Stimulated activated naive CD8-positive, alpha-beta T cell treated with anti-CD3 and anti-CD28 coated beads, Interleukin-15, Interleukin-2, amounts not matched to agents 100 U/mL and 50 U/mL, for 24 hours (primary cell): ENCODE results near the gene MVB12B.

Source experiments
- ATAC-seq: fragments of 150-1000 bp; cut with Tn5 transposase; one replicate; pipeline ENCODE4 v1.10.0; 2021
- DNase-seq: peaks from one replicate; pipeline ENCODE4 v3.0.0; 2021

MVB12B gene

DNA sequence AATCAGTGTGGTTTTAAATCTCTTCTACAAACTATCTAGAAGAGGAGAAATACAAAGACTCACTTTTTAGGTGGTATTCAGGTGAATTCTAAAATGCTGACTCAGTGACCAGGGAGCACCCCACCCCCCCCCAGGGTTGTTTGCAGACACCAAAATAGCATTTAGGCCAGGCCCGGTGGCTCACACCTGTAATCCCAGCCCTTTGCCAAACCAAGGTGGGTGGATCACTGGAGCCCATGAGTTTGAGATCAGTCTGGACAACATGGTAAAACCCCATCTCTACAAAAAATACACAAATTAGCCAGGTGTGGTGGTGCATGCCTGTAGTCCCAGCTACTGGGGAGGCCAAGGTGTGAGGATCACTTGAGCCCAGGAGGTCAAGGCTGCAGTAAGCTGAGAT lies 168.1 kb downstream of the MVB12B start:
- DNase-seq, result no peak
- no peak for ATAC-seq

DNA sequence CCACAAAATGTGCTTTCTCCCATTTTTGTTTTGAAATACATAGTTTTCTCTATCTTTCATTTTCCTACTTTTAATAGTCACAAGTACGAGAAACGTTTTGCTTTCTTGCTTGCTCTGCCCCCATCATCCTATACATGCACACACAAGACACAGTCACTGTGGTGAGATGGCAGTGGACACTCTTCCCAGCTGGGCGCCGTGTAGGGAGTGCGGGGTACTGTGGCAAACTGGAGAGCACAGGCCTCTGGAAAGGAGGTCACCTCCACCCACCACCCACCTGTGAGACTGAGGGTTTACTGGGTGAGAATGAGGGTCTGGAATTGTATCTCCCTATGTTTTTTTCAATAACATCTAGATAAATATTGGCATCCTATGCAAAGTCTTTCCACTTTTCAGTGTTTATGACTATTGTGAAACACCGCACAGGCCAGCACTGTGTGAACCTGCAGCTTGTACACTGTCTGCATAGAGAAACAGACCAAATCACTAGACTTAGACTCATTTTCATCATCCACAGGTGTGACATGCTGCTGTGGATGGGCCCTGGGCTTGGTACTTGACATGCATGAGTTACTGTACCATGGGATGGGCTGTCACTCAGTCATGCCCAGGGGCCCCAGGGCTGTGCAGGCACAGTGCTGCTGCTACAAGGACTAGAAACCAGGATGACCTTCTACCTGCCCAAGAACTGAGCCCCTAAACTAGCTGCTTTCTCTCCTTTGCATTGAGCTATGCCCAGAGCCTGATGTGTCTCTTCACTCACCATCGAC lies 169.0 kb downstream of the MVB12B start:
- no peak for DNase-seq
- no peak for ATAC-seq

DNA sequence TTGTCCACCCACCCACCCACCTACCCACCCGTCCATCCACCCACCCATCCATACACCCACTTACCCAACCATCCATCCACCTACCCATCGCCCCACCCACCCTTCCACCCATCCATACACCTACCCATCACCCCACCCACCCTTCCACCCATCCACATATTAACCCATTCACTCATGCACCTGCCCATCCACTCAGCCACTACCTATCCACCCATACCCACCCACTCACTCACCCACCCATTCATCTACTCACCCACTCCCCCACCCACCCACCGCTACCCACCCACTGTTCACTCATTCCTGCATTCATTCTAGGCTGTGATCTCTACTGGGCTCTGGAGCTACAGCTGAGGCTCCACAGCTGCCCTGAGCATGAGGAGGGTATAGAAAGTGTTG lies 169.6 kb downstream of the MVB12B start:
- DNase-seq (no peak), ATAC-seq (no peak)

DNA sequence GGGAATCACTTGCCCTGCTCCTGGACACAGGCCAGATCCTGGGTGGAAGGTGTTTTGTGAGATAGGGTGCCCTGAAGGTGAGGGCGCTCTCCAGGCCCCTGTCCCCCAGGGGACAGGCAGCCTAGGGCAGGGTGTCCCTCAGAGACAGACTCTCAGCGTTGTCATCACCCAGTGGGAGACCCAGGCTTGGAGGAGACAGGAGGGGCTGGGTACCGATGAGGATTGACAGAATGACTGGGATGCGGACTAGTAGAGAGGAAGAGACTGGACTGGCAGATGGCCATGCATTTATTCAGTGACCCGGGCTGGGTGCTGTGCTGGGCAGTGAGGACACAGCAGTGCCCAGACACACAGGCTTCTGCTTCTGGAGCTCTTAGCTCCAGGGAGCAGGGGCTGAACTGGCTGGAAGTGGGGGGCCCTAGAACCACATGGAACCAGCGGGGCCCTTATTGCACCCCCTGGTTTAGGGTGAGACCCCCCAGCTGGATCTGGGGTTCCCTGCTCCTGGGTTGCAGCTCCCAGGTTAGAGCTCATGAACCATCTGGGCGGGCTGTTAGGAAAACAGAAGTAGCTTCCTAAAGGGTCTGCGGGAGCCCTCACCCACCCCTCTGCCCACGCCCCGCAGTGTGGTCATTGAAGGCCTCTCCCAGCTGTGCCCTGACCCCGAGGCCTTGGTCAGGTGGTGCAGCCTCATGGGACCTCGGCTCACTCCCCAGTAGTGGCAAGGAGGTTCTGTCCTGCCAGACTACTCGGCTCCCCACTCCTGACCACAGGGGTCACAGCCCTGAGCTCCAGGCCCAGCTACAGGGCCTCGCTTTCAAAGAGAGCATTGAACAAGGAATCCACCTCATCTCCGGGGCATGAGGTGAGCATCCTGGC lies 170.4 kb downstream of the MVB12B start:
- no peak for ATAC-seq
- DNase-seq, result no peak

DNA sequence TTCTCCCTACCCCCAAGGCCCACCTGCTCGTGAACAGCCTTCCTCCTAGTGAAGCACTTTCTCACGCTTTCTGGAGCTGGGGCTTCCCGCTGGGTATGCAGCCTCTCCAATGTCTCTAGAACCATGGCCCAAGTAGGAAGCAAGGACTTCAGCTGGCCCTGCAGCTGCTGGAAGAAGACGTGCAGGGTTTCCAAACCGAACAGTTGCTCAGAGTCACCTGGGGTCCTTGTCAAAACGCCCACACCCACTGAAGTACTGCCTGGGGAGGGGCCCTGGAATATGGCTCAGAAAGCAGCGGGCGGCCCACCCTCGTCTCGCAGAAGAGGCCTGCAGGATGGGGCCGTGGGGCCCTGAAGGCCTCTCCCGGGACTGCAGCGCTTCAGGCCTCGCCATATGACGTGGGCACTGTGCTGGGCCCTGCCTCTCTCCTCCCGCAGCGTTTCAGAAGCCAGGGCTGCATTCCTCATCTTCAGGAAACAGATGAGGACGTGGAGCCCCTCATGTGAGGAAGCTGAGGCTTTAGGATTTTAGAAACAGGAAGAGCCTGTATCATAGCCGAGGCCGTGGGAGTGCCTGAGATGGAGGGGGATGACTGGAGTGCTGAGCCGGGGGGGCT lies 171.1 kb downstream of the MVB12B start:
- DNase-seq, result no peak
- ATAC-seq, result no peak

DNA sequence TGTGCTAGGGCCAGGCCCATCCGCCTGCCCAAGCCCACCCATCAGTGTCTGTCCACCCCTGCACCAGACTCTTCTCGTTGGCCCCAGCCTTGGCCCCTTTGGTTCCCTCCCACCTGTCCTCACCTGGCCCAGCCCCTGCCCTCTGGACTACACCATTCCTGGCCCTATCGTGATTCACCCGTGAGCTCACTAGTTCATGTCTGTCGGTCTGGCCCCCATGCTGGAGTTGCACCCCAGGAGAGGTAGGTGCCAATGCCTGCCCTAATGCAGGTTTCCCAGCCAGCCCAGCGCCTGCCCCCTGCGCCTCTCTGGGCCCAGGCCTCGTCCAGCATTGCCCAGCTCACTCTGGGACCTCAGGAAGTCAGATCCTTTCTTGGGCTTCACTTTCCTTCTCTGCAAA lies 171.7 kb downstream of the MVB12B start:
- ATAC-seq, result no peak
- no peak for DNase-seq

DNA sequence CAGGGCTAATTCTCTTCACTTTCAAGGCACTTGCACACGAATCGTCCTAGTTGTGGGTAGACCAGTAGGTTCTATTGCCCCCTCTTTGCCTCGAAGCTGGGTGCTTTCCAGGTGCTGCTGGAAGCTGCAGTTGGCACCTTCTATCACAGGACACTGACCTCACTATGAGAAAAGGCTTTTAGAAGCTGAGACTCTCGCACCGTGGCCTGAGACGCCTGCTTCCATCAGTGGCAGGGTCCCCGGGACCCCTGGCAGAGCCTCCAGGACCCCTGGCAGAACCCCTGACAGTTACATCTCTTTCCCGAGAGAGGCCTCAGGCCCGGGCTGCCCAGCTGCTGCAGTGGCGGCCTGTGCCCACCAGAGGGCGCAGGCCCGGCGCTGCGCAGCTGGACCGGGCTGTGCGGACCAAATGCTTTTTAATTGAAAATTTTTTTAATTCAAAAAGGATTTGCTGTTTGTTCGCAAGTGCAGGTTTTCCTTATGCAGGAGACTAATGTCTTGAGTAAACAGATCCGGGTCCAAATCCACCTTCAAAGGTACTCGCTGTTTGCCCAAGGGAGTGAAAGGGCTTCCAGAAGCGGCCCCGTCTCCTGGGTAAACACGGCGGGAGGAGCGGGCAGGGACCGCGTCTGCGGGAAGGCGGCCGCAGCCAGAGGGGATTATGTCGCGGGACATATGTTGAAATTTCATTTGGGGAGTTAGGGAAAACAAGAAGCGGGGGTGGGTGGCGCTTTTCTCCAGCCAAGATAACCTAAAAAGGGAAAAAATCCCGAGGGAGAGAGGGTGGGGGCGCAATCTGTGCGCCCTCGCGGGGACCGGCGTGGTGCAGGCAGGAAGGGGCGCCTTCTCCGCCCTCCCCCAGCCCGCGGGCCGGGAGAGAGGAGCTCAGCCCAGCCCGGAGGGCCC lies 172.6 kb downstream of the MVB12B start:
- ATAC-seq (peak; percentile 45), DNase-seq (peak; percentile 55)

DNA sequence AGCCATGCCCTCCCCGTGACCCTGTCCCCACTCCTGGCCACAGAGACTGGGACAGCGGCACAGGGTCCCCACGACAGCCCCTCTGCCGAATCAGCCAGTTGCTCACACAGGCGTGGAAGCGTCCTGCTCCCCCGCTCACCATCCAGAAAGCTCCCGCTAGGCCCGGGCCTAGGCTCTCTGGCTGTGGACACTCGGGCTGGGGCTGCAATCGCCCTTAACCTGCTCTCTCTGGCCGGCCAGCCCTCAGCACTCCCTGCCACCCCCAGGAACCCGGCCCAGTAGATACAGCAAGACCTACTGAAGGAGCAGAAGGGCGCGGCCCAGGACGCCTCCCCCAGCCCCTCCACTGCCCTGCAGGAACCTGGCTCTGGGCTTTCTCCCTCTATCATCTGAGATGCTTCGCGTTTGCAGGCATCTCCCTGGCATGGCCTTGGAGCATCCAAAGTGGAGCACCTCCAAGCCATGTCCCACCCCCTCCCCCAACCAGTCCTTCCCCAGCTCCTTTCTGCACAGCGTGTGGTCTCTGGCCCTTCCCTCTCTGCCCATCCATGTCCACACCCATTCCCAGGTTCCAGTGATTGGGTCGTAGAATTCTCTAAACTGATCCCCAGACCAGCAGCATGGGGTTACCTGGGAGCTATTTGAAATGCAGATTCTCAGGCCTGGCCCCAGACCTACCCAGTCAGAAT lies 173.4 kb downstream of the MVB12B start:
- ATAC-seq (no peak), DNase-seq (no peak)

DNA sequence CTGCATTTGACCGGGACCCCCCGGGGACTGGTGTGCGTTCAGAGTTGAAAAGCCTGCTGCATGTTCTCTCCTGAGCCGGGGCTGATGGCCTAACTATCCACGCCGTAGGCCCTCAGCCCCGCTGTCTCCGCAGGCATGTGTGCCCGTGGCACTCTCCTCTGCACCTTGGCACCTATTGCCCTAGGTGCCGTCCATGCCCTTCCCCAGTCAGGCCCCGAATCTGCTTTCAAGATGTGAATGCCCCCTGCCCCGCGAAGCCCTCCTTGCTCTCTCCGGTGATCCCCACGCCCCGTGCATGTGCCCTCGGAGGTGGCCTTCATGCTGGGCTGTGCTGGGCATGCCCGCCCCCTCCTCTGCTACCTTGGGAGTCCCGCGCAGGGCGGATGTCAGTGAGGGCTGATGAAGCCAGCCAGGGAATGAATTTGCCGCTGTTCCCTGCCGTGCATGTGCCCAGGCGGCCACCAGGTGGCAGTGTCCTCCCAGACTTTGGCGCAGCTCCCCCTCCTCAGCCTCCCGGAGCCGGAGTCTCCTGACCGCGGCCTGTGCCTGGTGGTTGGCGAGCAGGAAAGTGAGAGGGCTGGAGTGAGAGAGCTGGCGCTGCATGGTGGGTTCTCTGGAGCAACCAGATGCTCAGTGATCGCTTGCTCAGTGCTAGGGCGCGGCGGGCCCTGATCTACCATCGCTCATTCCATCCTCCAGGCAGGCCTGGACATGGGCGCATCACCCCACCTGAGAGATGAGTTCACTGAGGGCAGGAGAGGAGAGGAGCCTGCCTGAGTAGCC lies 174.2 kb downstream of the MVB12B start:
- DNase-seq (peak; percentile 75), ATAC-seq (peak; percentile 57)

DNA sequence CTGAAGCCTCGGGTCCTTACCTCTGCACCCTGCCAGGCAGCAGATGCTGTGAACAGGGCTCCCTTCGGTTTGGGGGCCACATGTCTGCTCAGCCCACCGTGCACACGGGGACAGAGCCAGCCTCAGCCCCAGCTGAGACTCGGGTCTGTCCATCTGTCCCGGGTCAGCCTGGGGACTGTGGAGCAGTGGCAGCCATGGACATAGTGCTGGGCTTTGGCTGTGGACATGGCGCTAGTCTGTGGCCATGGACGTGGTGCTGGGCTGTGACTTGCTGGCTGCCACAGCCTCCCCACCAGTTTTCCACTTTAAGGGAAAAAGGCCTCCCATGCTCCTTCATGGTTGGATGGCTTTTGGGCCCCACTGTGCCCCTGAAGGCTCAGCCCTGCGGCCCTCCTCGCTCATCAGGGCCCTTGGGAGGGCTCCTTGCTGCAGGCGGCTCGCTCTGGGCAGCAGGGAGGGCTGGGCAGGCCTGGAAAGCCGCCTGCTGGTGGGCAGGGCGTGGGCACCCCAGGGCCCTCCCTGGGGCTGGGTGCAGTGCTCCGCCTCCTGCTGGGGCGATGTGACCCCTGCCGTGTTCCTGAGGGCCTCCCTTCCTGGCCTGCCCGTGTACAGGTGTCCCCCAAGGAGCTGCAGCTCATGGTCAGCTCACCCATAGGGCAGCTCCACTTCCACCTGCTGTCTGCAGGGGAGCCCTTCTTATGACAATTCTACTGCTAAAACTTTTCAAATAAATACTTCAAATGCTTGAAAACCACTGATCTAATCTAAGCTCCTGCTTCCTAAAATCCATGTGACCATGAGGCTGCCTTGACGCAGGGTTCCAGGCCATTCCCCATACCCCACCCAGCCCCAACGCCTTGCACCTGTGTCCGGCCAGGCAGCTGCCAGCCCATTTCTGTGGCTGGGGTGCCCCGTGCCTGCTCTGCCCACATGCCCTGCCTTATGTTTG lies 175.0 kb downstream of the MVB12B start:
- no peak for ATAC-seq
- DNase-seq, result no peak

DNA sequence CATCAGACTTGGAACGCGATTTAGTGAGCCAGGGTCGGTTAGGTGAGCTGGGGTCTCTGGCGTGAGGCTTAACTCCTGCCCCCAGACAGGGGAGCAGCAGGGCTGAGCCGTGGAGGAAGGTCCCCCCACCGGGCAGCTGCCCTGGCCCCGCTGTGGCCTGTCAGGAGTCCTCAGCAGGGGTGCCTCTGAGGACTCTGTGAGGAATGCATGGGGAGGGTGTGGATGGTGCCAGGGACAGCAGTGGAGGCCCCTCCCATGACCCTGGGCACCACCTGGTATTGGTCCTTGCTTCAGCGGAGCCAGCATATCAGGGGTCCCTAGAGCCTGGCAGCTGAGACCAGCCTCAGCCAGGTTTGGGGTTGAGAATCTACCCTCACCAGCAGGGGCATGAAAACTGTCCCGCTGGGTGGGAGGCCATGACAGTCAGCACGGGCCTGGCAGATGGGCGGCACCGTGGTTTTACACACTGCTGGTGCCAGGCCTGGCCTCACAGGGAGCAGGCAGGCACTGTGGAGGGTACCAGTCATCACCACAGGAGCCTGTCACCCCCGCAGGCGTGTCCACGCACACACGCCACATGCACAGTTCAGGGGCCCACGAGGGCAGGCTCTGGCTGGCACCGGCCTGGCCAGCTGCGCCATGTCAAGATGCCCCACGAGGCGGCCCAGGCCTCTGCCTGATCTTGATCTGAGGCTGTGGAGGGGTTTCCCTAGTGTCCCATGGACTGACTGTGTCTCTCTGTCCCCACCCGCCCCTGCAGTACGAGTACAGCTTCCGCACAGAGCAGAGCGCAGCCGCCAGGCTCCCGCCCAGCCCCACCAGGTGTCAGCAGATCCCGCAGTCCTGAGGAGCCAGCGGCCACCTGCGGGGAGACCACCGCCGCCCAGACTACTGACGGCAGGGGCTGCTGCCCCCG lies 176.0 kb downstream of the MVB12B start:
- no peak for DNase-seq
- no peak for ATAC-seq

DNA sequence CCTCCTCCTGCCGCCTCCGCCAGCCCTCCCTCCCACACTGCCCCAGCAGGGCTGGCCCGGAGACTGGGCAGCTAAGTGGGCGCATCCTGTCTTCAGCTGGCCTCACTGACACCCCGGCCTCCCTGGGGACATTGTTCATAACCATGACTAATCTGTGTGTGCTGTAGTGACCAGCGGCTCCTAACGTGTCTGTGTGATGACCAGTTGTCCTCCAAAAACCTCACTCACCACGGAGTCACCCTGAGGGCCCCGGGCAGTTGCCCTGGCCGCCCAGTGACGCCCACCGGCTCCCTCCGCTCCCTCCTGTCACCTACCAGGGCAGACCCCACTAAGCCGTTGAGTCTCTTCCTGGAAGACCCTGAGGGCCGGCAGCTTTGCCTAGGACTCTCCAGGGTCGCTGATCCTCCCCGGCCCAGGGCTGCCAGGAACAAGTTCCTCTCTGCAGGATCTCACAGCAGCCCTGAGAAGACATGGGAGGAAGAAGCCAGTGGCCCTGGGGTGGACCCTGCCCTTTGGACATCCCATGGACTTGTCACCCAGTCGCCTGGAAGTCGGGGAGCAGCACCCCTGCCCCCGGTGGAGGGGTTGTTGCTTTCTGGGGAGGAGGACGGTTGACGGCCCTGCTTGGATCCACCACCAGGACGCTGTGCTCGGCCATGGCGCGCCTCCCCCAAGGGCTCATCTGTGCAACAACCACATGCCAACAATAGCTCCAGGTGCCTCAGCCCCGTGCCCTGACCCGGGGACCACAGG lies 176.9 kb downstream of the MVB12B start:
- ATAC-seq, result no peak
- no peak for DNase-seq

DNA sequence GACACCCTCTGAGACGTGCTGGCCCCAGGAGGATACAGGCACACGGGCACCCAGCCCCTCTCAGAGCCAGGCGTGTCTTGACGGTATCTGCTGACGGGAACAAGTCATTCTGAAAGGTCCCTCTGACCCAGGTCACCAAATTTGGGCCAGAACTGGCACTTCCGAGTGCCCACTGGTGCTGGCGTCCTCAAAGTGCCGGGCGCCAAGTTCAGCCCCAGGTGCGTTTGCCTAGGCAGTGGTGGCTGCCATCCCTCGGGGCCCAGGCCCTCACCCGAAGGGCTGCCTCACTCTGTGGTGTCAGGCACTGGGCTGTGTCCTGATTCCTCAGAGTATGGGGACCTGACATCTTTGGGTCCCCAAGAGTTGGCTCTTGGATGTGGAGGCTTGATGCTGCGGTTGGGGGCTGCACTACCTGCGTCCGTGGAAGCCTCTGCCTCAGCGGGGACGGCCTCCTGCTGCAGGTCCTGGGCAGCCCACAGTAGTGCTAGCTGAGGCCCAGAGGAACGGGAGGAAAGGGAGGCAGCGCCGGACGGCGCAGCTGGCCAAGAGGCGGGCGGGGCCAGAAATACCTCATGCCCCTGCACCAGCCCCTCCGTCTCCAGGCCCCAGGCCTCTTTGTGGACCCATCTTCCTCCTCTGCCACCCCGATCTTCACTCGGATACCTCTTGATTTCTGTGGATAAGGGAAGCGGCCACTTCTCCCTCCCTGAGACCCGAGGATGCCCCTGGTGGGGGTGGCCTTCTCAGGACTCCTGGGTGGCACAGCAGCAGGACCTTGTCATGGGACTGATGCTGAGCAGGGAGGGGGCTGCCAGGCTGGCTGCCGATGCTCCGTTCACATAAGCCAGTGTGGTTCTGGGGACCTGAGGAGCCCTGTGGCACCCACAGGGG lies 177.7 kb downstream of the MVB12B start:
- no peak for DNase-seq
- no peak for ATAC-seq

DNA sequence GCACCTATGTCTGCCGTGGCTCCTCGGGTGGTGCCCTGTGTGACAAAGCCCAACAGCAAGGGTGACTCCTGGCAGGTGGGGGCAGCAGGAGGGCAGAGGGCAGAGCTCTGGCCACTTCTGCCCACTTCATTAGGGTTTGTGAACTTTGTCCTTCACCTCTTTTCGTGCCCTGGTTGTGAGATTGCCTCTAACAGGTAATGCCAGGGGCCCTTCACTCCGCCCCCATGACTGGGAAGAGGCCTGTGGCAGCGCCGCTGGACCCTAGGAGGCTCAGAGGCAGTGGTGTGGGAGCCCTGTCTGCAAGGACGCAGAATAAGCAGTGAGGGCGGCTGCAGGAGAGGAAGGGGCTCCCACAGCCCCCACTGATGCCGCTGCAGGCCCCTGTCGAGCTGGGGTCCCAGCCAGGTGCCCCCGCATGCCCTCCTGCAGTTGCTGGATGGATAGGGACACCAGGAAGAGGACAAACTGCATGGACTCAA lies 178.4 kb downstream of the MVB12B start:
- no peak for DNase-seq
- no peak for ATAC-seq

DNA sequence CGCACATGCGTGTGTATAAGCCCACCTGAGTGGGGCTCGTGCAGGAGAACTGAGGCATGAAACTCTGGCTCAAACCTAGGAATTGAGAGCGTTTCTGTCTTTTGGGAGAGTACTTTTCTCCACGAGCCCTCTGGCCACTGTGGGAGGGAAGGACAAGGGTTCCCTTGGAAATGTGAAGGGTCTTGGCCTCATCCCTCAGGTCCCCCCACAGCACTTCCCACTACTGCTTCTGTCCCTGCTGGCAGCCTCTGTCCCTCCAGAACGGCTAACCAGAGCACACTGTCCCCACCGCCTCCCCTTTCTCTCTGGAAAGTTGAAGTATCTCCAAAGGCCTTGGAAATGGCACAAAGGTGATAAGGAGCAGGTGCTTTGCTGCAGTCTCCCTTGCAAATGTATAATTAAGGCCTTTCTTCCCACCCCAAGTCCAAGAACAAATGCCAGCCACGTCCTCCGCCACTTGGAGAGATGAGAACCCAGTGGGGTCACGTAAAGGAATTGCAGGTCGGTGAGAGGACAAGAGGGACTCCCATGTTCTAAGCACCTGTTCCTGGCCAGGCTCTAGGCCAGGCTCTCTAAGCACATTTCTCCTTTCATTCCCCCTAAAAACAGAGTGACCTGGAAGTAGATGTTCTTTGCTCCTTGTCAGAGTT lies 179.2 kb downstream of the MVB12B start:
- DNase-seq (no peak), ATAC-seq (no peak)
